Head of caudate nucleus (tissue), 42 donors: ENCODE measurements around the gene RAPGEF1.

Experiments
- DNase-seq, 42 donors: peaks; one replicate each; pipeline versions ENCODE4 v3.0.0 to v3.0.0-alpha.2; 2020 to 2021; ENCODE audit warnings: mixed read lengths in 7 of 42
- intact Hi-C: fragments of 100-400 bp; cut with DNase I; formaldehyde crosslinking; loops from one replicate; pipeline ENCODE4 v1.15.0; 2022

Gene RAPGEF1, protein sequence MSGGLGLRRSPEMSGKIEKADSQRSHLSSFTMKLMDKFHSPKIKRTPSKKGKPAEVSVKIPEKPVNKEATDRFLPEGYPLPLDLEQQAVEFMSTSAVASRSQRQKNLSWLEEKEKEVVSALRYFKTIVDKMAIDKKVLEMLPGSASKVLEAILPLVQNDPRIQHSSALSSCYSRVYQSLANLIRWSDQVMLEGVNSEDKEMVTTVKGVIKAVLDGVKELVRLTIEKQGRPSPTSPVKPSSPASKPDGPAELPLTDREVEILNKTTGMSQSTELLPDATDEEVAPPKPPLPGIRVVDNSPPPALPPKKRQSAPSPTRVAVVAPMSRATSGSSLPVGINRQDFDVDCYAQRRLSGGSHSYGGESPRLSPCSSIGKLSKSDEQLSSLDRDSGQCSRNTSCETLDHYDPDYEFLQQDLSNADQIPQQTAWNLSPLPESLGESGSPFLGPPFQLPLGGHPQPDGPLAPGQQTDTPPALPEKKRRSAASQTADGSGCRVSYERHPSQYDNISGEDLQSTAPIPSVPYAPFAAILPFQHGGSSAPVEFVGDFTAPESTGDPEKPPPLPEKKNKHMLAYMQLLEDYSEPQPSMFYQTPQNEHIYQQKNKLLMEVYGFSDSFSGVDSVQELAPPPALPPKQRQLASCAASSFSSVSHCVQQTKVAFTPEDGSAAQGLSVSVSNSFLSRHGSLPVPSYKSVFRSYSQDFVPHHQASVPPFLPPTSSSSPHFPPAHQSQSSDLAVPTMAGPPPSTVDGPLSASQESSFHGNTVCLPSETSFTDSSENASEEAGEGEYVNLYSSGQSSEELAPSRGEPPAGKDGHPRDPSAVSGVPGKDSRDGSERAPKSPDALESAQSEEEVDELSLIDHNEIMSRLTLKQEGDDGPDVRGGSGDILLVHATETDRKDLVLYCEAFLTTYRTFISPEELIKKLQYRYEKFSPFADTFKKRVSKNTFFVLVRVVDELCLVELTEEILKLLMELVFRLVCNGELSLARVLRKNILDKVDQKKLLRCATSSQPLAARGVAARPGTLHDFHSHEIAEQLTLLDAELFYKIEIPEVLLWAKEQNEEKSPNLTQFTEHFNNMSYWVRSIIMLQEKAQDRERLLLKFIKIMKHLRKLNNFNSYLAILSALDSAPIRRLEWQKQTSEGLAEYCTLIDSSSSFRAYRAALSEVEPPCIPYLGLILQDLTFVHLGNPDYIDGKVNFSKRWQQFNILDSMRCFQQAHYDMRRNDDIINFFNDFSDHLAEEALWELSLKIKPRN (N-terminal part only)

DNA sequence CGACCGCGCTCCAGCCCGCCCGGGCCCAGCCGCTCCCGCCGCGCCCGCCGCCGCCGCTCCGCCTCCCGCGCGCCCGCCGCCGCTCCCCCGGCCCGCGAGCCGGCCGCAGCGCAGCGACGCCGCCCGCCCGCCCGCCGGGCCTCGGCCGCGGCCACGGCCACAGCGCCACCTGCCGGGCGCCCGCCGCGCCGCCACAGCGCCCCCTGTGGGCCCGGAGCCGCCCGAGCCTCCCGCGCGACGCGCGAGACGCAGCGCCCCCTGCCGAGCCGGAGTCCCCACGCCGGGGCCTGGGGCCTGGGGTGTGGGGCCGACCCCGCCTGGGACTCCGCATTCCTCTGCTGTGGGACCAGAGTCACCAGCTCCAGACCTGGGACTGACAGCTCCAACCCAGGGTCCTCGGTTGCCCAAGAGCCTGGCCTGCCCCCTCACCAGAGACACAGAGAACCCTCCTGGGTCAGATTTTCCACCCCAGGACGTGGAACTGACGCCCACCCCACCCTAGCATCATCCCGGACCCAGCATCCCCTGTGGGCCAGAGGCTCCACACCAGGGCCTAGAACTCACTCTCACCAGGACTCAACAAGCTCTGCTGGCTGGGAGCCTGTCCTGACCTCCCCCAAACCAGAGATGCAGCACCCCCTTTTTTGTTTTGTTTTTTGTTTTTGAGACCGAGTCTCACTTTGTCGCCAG is at the start of gene RAPGEF1:
TSS of gene RAPGEF1 (minus strand) at position 118 of the 690 bp plus-strand sequence. CDS start 246 bp downstream, outside the sequence.
- DNase-seq, result peak in 40 of 42 donors; percentile 44 to 88 (median 76)
- intact Hi-C loops, result loop anchor here (5.0 to 10.0 kb wide), 3 partner anchors 148 to 385 kb away; no protein-coding TSS in a partner anchor

DNA sequence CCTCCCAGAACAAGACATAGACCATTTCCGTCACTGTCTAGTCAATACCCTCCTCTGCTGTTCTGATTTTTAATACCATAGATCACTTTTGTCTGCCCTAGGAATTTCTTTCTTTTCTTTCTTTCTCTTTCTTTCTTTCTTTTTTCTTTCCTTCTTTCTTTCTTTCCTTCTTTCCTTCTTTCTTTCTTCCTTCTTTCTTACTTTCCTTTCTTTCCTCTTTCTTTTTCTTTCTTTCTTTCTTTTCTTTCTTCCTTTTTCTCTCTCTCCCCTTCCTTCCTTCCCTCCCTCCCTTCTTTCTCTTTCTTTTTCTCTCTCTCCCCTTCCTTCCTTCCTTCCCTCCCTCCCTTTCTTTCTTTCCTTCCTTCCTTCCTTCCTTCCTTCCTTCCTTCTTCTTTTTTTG is 49.0 kb upstream of the RAPGEF1 start:
- intact Hi-C loops, result no loop called here

DNA sequence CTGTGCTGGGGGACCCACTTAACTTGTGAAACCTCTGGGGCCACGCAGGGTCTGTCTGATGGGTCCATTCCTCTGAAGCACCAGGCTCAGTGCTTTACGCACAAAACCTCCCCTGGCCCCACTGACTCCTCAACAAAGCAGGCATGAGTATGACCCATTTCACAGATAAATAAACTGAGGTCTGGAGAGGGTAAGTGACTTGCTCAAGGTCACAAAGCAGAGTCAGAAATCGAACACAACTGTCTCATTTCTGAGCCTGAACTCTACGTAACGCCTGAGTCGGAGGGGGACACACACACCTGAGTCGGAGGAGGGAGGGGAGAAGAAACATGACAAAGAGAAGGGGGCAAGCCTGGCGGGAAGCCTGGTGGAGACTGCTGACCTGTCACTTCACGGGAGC is 48.0 kb upstream of the RAPGEF1 start:
- intact Hi-C loops, result no loop called here
- DNase-seq, result no peak

More for the DNA sequence above, 49.0 kb upstream of the RAPGEF1 start:
- no peak for DNase-seq

DNA sequence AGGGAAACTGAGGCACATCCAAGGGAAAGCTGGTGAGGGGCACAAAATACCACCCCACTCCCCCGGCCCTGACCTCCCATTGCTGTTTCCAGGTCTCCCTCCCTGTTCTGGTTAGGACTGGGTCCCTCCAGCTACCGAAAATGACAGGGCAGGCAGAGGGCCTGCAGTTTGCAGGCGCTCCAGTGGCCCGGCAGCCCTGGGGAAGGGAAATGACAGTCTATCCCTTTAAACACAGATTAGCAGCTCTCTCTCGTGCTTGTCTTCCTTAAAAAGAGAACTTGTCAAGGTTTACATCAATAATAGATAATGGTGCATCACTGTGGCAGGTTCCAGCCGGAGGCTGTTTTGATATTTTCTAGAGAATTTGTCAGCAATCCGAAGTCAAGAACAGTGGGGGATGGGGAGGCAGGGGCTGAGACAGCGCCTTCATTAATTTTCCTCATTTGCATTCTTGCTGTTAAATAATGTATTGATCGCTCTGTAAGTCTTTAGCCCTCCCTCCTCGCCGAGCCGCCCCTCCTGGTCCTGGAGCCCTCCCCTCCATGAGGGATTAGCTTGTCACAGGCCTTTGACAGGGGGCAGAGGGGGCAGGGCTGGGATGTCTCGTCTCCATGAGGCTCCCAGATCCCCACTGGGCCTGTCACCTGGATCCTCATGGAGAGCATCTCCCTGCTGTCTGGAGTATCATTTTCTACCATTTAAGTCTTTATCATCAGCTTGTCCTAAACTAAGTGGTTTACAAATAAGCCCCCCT is 45.0 kb upstream of the RAPGEF1 start:
- intact Hi-C loops, result no loop called here
- DNase-seq, result no peak

DNA sequence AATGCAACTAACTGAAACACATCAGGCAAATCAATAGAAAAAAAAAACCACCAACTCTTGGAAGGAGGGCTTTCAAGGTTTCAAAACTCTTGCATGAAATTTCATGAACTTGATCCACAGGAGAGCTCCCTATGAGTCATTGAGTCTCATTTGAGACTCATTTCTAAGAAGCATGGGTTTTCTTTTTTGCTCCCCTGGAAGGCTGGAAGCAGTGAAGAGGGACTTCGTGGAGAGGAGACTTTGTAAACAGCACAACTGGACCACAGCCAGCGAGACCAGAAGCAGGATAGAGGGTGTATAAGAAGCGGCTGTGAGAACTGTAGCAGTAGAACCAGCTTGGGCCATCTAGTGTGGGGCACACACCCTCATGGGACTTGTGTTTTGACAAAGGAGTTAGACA is 41.2 kb upstream of the RAPGEF1 start:
- intact Hi-C loops, result no loop called here
- DNase-seq, result no peak

DNA sequence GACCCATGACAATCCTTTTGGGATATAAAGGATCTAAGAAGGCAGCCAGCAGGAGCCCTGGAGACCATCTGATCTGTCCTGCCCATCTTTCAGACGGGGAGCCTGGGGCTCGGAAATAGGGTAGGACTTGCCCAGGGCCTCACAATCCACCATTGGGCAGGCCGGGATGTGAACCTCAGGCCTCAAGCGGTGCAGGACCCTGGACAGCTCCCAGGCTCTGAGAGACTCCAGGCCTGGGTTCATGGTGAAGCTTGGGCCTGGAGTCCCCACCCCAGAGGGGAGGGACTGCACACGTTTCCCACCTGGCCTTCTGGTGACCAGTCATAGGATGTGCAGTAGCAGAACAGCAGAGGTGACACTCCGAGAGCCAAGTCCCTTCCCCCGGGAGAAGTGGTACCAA is 36.6 kb upstream of the RAPGEF1 start:
- intact Hi-C loops, result no loop called here
- DNase-seq, result peak in 3 of 42 donors; percentile 13 to 46 (median 30)

DNA sequence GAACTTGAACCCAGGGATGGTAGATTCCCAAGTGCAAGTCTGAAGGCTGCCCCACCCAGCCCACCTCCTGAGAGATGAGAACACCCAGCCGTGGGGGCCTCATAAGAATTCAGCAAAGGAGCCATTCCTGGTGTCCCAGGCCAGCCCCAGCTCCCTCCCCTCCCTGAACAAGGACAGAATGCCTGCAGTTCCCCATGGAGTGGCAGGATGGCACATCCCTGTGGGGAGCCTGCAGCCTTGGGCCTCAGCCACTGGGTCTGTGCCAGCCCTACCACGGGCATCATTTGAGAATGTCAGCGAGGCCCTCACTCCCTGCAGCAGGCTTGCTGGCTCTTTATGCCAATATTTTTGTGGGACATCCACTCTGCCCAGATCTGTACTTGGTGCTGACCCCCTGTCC is 36.2 kb upstream of the RAPGEF1 start:
- no peak for DNase-seq

DNA sequence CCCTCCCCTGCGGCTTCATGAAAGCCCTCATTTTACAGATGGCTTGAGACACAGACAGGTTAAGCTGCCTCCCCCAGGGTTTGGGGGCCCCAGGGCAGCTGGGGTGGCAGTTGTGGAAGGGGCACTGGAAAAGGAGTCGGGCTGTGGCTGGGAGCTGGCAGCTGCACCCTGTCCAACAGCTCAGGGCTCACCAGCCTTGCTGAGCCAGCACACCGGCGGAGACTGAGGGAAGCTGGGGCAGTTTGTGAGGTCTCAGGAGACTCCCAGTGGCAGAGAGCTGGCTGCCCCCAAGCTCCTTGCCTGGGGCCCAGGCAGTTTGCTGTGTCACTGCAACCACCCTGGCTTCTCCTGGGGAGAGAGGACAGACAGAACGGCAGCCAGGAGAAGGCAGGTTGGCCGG is 34.8 kb upstream of the RAPGEF1 start:
- DNase-seq, result no peak
- intact Hi-C loops, result no loop called here

More for the DNA sequence above, 36.2 kb upstream of the RAPGEF1 start:
- intact Hi-C loops, result no loop called here

DNA sequence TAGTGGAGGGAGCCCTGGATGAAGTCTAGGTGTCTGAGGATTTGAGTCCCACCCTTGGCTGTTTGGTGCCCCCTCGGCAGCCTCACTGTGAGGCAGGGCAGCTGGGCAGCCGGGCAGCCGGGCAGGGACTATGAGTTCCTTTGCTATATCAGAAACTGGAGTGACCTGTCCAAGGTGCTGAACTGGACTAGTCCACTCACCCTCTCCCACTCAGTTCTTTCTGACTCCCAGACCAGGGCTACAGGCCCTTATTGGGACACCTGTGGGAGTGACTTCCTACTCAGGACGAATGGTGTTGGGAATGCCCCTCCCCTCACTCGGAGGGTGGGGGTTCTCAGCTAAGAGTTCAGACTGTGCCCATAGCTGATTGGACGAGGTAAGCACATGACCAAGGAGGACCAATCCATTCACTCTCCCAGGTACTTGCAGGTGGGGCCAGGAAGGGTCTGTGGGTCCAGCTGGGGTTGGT is 34.1 kb upstream of the RAPGEF1 start:
- intact Hi-C loops, result no loop called here
- DNase-seq, result peak in 25 of 42 donors; percentile 7 to 76 (median 34)

DNA sequence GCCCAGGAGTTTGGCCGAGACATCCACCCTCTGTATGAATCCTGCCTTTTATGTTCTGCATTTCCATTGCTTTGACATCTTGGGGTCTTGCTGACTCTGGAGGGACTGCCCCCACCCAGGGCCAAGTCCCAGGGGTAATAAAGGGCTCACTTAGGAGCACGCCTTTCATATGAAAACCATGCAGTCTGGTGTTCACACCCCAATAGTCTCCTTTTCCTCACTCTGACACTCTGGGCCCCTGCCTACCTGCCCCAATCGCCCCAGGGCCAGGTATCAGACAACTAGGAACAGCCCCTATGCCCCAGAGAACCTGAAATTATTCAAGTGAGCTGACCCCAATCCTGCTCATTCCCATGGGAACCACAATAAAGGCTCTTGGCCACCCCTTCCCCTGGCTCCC is 33.1 kb upstream of the RAPGEF1 start:
- intact Hi-C loops, result no loop called here
- DNase-seq, result no peak

DNA sequence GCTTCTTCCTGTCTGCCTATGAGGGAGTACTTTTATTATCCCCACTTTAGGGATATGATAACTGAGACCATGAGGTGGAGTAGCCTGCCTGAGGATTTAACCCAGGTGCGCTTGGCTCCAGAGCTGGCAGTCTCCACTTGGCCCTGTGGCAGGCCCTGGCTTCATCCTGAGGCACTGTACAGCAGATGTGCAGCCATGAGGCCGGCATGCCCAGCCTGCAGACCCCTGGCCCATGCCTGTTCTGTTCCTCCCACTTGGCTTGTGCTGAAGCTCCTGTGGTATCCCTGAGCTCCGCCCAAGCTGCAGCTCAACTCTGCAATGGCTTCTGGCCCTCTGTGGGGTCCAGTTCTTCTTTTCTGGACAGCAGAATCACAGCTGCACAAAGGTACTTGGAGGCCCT is 31.8 kb upstream of the RAPGEF1 start:
- intact Hi-C loops, result no loop called here
- DNase-seq, result no peak

DNA sequence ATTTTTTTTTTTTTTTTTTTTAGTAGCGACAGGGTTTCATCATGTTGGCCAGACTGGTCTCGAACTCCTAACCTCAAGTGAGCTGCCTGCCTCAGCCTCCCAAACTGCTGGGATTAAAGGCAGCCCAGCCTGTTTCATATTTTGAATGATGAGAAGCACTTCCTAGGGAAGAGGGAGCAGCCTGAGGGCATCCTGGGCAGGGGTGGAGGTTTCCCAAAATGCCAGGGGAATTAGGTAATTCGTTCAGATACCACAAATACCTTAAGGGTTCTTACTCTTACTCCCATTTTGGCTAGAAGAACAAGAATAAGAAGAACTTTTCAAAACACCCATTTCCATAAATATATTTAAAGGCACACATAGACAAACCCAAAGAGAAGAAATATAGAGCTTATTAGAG is 29.5 kb upstream of the RAPGEF1 start:
- intact Hi-C loops, result loop anchor here (10.0 kb wide), 1 partner anchor 395 kb away; the partner anchor contains the start of gene NTNG2
- no peak for DNase-seq

DNA sequence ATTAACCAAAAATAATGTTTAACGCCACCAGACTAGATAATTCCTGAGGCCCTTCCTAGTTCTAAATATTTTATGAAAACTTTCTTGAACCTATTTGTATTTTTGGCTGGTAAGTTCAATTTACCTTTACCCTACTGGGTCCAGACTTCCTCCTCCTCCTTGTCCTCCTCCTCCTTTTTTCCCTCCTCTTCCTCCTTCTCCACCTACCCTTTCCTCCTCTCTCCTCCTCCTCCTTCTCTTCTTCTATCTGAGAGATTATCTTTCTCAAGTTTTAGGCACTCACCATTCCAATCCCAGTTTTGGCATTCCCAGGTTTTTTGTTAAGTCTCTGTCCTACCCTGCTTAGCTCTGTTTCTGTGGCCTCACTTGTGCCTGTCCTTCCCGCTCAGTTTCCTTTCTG is 24.7 kb upstream of the RAPGEF1 start:
- no peak for DNase-seq
- intact Hi-C loops, result loop anchor here (5.0 to 10.0 kb wide), 3 partner anchors 400 to 503 kb away; partner anchors contain the start of gene NTNG2

DNA sequence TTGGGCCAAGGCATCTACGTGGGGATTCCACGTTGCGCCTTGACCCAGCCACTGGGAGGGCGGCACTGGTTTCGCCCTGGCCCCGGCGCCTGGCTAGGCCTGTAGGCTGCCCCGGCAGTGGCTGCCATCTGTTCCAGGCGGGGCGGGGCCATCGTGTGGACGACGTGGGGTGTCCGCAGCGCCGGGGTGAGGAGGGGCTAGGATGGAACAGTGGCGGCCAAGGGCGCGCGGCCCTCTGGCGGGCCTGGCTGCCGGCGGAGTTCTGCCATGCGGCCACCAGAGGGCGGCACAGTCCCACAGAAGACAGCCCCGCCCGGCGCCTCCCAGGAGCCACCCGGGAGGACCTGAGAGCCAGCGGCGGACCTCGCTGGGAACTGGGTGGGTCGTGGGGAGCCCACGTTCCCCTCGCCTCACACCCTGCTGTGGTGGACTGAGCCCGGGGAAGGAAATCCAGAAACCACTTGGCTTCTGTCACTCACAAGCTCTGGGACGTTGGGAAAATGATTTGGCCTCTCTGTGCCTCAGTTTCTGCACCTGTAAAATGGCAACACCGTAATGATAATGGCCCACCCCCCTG is 22.6 kb upstream of the RAPGEF1 start:
- peak; percentile 30 to 90 (median 78) for DNase-seq
- intact Hi-C loops, result loop anchor here (5.0 to 10.0 kb wide), 3 partner anchors 402 to 505 kb away; partner anchors contain the start of gene NTNG2

DNA sequence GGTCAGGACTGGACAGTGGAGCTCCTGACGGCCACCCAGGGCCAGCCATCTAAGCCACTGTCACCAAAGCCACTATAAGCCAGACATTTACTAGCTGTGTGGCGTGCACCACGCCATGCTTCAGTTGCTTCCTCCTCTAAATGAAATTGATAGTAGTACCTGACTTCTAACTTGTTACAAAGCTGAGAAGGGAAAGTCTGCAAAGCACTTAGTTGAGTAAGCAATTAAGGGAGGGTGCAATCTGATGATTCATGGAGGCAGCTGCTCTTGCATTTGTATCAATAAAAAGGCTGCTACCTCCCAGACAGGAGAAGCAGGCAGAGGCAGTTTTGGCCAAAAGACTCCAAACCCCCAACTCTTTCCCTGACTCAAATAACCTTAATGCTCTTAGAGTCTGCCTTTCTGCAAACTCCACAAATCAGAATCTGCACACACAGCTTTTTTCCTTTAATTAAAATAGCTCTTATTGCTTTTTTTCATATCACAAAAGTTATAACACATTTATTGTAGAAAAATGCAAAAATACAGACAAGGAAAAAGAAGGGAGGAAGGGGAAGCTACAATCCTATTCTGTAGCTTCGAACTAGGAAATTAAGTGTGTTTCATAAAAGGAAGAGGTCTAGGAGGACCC is 19.3 kb upstream of the RAPGEF1 start:
- DNase-seq, result peak in 6 of 42 donors; percentile 18 to 57 (median 23)
- intact Hi-C loops, result no loop called here

DNA sequence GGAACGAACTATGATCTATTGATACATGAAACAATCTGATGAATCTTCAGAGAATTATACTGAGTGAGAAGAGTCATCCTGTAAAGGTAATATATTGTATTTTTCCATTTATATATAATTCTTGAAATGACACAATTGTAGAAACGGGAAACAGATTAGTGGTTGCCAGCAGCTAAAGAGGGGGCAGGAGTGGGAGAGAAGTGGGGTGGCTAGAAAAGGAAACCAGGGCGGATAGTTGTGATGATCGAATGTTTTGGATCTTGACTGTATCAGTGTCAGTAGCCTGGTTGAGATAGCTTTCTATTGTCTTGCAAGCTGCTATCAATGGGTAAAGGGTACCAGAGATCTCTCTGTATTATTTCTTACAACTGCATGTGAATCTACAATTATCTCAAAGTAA is 17.7 kb upstream of the RAPGEF1 start:
- intact Hi-C loops, result no loop called here

More for the DNA sequence above, 17.7 kb upstream of the RAPGEF1 start:
- DNase-seq, result peak in 1 of 42 donors; percentile 58
